ENCODE measurements around the gene SEMG2. TPM values are rescaled to one million over a fixed set of nuclear protein-coding genes. Genes with fewer than 3 reads are reported as not detected.

The SEMG2 gene
- polyA plus RNA-seq, 1 donor (not counting 4 experiments of a cell fraction or from before 2014, with no cell fraction given) = not detected

DNA sequence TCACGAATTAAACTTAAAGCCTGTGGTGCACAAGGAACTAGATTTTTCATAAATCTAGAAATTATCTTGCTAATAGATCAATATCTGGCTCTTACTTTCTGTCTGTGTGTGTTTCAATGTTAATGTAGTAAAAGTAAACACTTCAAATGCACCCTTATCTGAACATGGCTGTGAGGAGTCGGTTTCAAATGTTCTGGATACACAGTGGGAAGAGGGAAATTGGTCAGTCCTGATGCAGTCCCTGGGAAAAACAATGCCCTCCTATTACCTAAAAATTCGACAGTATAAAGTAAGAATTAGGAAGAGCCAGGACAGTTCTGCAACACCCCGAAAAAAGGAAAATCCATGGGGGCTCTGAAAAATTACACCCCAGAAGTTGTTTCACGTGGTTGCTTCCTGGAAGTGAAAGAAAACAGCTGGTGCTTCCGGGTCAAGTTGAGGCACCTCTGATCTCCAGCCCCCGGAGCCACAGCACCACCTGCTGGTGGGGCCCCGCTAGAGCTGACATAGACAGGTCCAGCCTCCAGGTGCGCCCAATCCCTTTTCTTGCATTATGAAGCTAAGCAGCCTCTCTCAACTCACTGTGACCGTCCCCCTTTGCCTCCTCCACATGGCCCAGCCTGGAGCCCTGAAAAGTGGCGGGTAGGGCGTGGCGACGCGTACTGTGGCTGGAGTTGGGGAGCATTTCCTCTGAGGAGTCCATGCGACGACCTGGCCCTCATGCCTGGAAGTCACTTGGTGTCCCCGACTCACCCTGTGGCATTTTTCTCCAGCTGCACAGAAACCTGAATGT lies 8.3 kb downstream of the SEMG2 start:
- H3K79me2 ChIP-seq (ENCODE audit: control insufficient read depth, insufficient read depth, low read length) = no peaks in the 10 kb centered on the region
- FAIRE-seq (no peak), DNase-seq (ENCODE audit: low read depth, low spot score) (no peak)
- peak overlapping the region; percentile 37 for H2AFZ ChIP-seq (ENCODE audit: control insufficient read depth, low read length)
- no peaks in the 10 kb centered on the region for H3K4me1 ChIP-seq (ENCODE audit: control insufficient read depth, extremely low read depth, insufficient read depth, low read length)
- no peaks in the 10 kb centered on the region for H3K36me3 ChIP-seq (ENCODE audit: control insufficient read depth in 2 of 2, extremely low read depth in 1 of 2, insufficient read depth in 2 of 2, low read length in 2 of 2)
- H4K20me1 ChIP-seq (ENCODE audit: control insufficient read depth, extremely low read depth, insufficient read depth, low read length) = no peaks in the 10 kb centered on the region
- no peak overlapping the region for H3K4me2 ChIP-seq (ENCODE audit: control insufficient read depth, extremely low read depth, insufficient read depth, low read depth, low read length)
- H3K4me3 ChIP-seq (ENCODE audit: control insufficient read depth in 2 of 3, extremely low read depth in 1 of 3, insufficient read depth in 2 of 3, low read depth in 1 of 3, low read length in 3 of 3) = no peak overlapping the region
- TF ChIP-seq, protein P1, sequence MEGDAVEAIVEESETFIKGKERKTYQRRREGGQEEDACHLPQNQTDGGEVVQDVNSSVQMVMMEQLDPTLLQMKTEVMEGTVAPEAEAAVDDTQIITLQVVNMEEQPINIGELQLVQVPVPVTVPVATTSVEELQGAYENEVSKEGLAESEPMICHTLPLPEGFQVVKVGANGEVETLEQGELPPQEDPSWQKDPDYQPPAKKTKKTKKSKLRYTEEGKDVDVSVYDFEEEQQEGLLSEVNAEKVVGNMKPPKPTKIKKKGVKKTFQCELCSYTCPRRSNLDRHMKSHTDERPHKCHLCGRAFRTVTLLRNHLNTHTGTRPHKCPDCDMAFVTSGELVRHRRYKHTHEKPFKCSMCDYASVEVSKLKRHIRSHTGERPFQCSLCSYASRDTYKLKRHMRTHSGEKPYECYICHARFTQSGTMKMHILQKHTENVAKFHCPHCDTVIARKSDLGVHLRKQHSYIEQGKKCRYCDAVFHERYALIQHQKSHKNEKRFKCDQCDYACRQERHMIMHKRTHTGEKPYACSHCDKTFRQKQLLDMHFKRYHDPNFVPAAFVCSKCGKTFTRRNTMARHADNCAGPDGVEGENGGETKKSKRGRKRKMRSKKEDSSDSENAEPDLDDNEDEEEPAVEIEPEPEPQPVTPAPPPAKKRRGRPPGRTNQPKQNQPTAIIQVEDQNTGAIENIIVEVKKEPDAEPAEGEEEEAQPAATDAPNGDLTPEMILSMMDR (optimal IDR thresholded peaks at IDR 0.05 in 1 of 3, IDR thresholded peaks at IDR 0.05 in 1 of 3, conservative IDR thresholded peaks at IDR 0.05 in 1 of 3; ENCODE audit: extremely low read depth in 1 of 3, insufficient read depth in 2 of 3, low read length in 3 of 3) = peak; percentile 72 to 91 (median 83)
- TF ChIP-seq EZH2 (IDR thresholded peaks at IDR 0.05; ENCODE audit: low read length) = no peak
- H3K9me3 ChIP-seq (ENCODE audit: control insufficient read depth, low read depth, low read length) = no peaks in the 10 kb centered on the region
- no peak overlapping the region for H3K27ac ChIP-seq (ENCODE audit: control insufficient read depth, insufficient read depth, low read length)
- no peaks in the 10 kb centered on the region for H3K9me1 ChIP-seq (ENCODE audit: control insufficient read depth, extremely low read depth, insufficient read depth, low read length)
- dilution Hi-C loops (cut with MboI; ENCODE audit: extremely low pct_ligation_motif_present, low sequenced_read_pairs) = no loop called here
- no peak overlapping the region for H3K9ac ChIP-seq (ENCODE audit: control insufficient read depth, extremely low read depth, insufficient read depth, low read length)
- no peaks in the 10 kb centered on the region for H3K27me3 ChIP-seq (ENCODE audit: control insufficient read depth, extremely low read depth, insufficient read depth, low read length)

DNA sequence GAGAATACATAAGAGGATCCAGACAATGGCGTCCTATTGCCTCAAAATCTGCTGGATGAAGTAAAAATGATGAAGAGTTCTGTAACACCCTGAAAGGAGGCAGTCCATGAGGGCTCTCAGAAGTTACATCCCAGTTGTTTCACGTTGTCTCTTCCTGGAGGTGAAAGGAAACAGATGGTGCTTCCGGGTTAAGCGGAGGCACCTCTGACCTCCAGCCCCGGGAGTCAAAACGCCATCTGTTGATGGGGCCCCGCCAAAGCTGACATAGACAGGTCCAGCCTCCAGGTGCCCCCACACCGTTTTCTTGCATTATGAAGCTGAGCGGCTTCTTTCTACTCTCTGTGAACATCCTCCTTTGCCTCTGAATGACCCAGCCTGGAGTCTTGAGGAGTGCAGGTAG lies 9.5 kb downstream of the SEMG2 start:
- TF ChIP-seq EZH2 (IDR thresholded peaks at IDR 0.05; ENCODE audit: low read length) = no peak
- TF ChIP-seq, protein P1 (optimal IDR thresholded peaks at IDR 0.05 in 1 of 3, IDR thresholded peaks at IDR 0.05 in 1 of 3, conservative IDR thresholded peaks at IDR 0.05 in 1 of 3; ENCODE audit: extremely low read depth in 1 of 3, insufficient read depth in 2 of 3, low read length in 3 of 3) = no peak
- H3K36me3 ChIP-seq (ENCODE audit: control insufficient read depth in 2 of 2, extremely low read depth in 1 of 2, insufficient read depth in 2 of 2, low read length in 2 of 2) = no peaks in the 10 kb centered on the region
- no peak overlapping the region for H3K4me3 ChIP-seq (ENCODE audit: control insufficient read depth in 2 of 3, extremely low read depth in 1 of 3, insufficient read depth in 2 of 3, low read depth in 1 of 3, low read length in 3 of 3)
- peaks cover 5% of the 10 kb centered on the region for H3K27me3 ChIP-seq (ENCODE audit: control insufficient read depth, extremely low read depth, insufficient read depth, low read length)
- H4K20me1 ChIP-seq (ENCODE audit: control insufficient read depth, extremely low read depth, insufficient read depth, low read length) = no peaks in the 10 kb centered on the region
- no peak overlapping the region for H3K27ac ChIP-seq (ENCODE audit: control insufficient read depth, insufficient read depth, low read length)
- no peak overlapping the region for H3K4me2 ChIP-seq (ENCODE audit: control insufficient read depth, extremely low read depth, insufficient read depth, low read depth, low read length)
- no peak overlapping the region for H2AFZ ChIP-seq (ENCODE audit: control insufficient read depth, low read length)
- no peaks in the 10 kb centered on the region for H3K79me2 ChIP-seq (ENCODE audit: control insufficient read depth, insufficient read depth, low read length)
- H3K9me3 ChIP-seq (ENCODE audit: control insufficient read depth, low read depth, low read length) = no peaks in the 10 kb centered on the region
- H3K9me1 ChIP-seq (ENCODE audit: control insufficient read depth, extremely low read depth, insufficient read depth, low read length) = no peaks in the 10 kb centered on the region
- no peak overlapping the region for H3K9ac ChIP-seq (ENCODE audit: control insufficient read depth, extremely low read depth, insufficient read depth, low read length)
- FAIRE-seq (no peak), DNase-seq (ENCODE audit: low read depth, low spot score) (no peak)
- no peaks in the 10 kb centered on the region for H3K4me1 ChIP-seq (ENCODE audit: control insufficient read depth, extremely low read depth, insufficient read depth, low read length)
- dilution Hi-C loops (cut with MboI; ENCODE audit: extremely low pct_ligation_motif_present, low sequenced_read_pairs) = no loop called here

Data from keratinocyte (primary cell).